ENCODE measurements around the gene ADAMTSL5. TPM values are rescaled to one million over a fixed set of nuclear protein-coding genes. Genes with fewer than 3 reads are reported as not detected.

ADAMTSL5 gene
- total and polyA plus RNA-seq, 2 of the 8 experiments (the other 6 are each of a cell fraction or from before 2014, with no cell fraction given): 0.82 to 0.99 TPM

- Histone ChIP-seq H3K23me2 (ENCODE audit: low read depth, low read length) (peaks cover 3% of the 10 kb centered on the region; the same call in 1 of the 2 replicates), H3K9me3 (ENCODE audit: insufficient read depth in 2 of 2, low read depth in 1 of 2, low read length in 1 of 2) (no peaks in the 10 kb centered on the region), H4K8ac (ENCODE audit: extremely low read depth, insufficient read depth, low read length) (peak overlapping the region; percentile 85; the same call in 1 of the 2 replicates), H3K27ac (ENCODE audit: low read depth, low read length) (no peak overlapping the region), H2BK20ac (ENCODE audit: low read length) (no peak overlapping the region), H2BK120ac (replicated peaks; ENCODE audit: low read depth, low read length) (no peak overlapping the region), H3K27me3 (replicated peaks in 1 of 4; ENCODE audit: control insufficient read depth in 3 of 4, extremely low read depth in 1 of 4, insufficient read depth in 3 of 4, low read length in 3 of 4) (peaks cover 0 to 19% (median 12%) of the 10 kb centered on the region in 4 experiments; a peak in 4 of 7 replicates), H3K23ac (ENCODE audit: insufficient read length) (no peak overlapping the region), H2AK5ac (ENCODE audit: low read depth, low read length) (peak overlapping the region; percentile 57; the same call in 1 of the 2 replicates), H3K9ac (replicated peaks in 1 of 4; ENCODE audit: extremely low read depth in 1 of 4, low read depth in 3 of 4, low read length in 3 of 4) (no peak overlapping the region), H3K4me3 (ENCODE audit: extremely low read depth in 1 of 4, insufficient read depth in 2 of 4, low read depth in 3 of 4, low read length in 4 of 4) (no peak overlapping the region), H3K4ac (replicated peaks; ENCODE audit: insufficient read length, low read depth, low read length) (no peak overlapping the region), H3K4me2 (ENCODE audit: insufficient read depth in 1 of 2, low read depth in 2 of 2, low read length in 2 of 2) (no peak overlapping the region), H3K79me1 (ENCODE audit: low read depth, low read length) (no peaks in the 10 kb centered on the region; the same call in 1 of the 2 replicates), H3K36me3 (ENCODE audit: control insufficient read depth in 2 of 4, insufficient read depth in 4 of 4, low read length in 3 of 4) (peaks cover 0 to 2% (median 0%) of the 10 kb centered on the region in 4 experiments; a peak in 2 of 8 replicates), H4K20me1 (replicated peaks in 1 of 2; ENCODE audit: control insufficient read depth in 1 of 2, insufficient read depth in 2 of 2, low read length in 2 of 2) (peaks cover 2 to 6% of the 10 kb centered on the region in 2 experiments), H4K5ac (ENCODE audit: insufficient read length, low read depth, low read length) (no peak overlapping the region), H3K79me2 (ENCODE audit: control insufficient read depth in 1 of 2, insufficient read depth in 2 of 2, low read length in 2 of 2) (no peaks in the 10 kb centered on the region), H3K18ac (ENCODE audit: extremely low read depth, low read length) (no peak overlapping the region), H3K14ac (ENCODE audit: insufficient read length) (no peak overlapping the region), H3K4me1 (replicated peaks in 1 of 4; ENCODE audit: control insufficient read depth in 3 of 4, insufficient read depth in 4 of 4, low read length in 3 of 4) (peaks cover 0 to 28% (median 21%) of the 10 kb centered on the region in 4 experiments; a peak in 6 of 7 replicates), H3K56ac (replicated peaks; ENCODE audit: insufficient read length, low read depth, low read length) (no peak overlapping the region), H2BK12ac (ENCODE audit: low read depth, low read length) (peak overlapping the region; percentile 17; the same call in 1 of the 2 replicates), H2BK15ac (ENCODE audit: low read length) (no peak overlapping the region), H2BK5ac (ENCODE audit: low read depth, low read length) (no peak overlapping the region), H4K91ac (replicated peaks; ENCODE audit: insufficient read length, low read length) (no peak overlapping the region), H2AFZ (ENCODE audit: low read length) (no peak overlapping the region)
- DNase-seq (ENCODE audit: low read depth in 1 of 2, low spot score in 2 of 2) (no peak), FAIRE-seq (no peak)
- ChIA-PET POLR2A (ENCODE audit: partially characterized antibody) (interaction anchor here (0.6 to 9.4 kb wide), 10 partner anchors 11 to 231 kb away, joined by 3 to 109 read pairs (median 4); partner anchors contain the start of gene CIRBP), CTCF (ENCODE audit: partially characterized antibody) (interaction anchor here (0.8 to 6.9 kb wide), 12 partner anchors 11 to 382 kb away, joined by 3 to 54 read pairs (median 3); no protein-coding TSS in a partner anchor)
- WGBS, 2 experiments (ENCODE audit: extremely low coverage in 1 of 2, insufficient coverage in 1 of 2, insufficient read length in 1 of 2, insufficient replicate concordance in 2 of 2, low coverage in 1 of 2, low lambda C conversion rate in 2 of 2, missing lambda C conversion rate in 1 of 2): 77% methylated on average over 24 of the region's 43 CpGs; no CpG with 5 or more reads in 1 of the 2 experiments
- TF ChIP-seq RAD21 (IDR thresholded peaks at IDR 0.05 in 1 of 2, conservative IDR thresholded peaks at IDR 0.05 in 1 of 2; ENCODE audit: low read depth in 2 of 2, low read length in 2 of 2): no peak
- TF ChIP-seq TBP (IDR thresholded peaks at IDR 0.05; ENCODE audit: low read depth, low read length): no peak
- TF ChIP-seq SIRT6 (IDR thresholded peaks at IDR 0.05; ENCODE audit: low read length): no peak
- no peak for TF ChIP-seq SIX5 (IDR thresholded peaks at IDR 0.05; ENCODE audit: low read depth, low read length)
- TF ChIP-seq CTCF (IDR thresholded peaks at IDR 0.05; ENCODE audit: control extremely low read depth in 1 of 3, insufficient read depth in 1 of 3, low read depth in 1 of 3, low read length in 3 of 3): no peak
- TF ChIP-seq YY1 (IDR thresholded peaks at IDR 0.05; ENCODE audit: low read depth, low read length): no peak
- no peak for TF ChIP-seq POLR2A (IDR thresholded peaks at IDR 0.05; ENCODE audit: control extremely low read depth in 1 of 2, low read depth in 2 of 2, low read length in 2 of 2)
- TF ChIP-seq NANOG (IDR thresholded peaks at IDR 0.05; ENCODE audit: insufficient read depth, low read depth, low read length, poor library complexity, severe bottlenecking): no peak
- TF ChIP-seq POU5F1 (IDR thresholded peaks at IDR 0.05; ENCODE audit: low read depth, low read length): no peak
Measured at GRCh38 chr19:1456121-1456900, 56.5 kb downstream of the ADAMTSL5 start.
